ENCODE measurements around the gene TBC1D3C.
"Not testable (repeated sequence)": the region's sequence is repeated elsewhere in the genome, so short reads cannot be mapped to it uniquely, and the experiment has no call there.

The TBC1D3C gene

GRCh38 chr17:38068534-38068933, at the start of gene TBC1D3C:
TBC1D3C (minus strand) TSS chr17:38068634; CDS start chr17:38067066, 1,568 bp downstream.
- DNase-seq = not testable (repeated sequence)

GRCh38 chr17:38099262-38099661, 30.8 kb upstream of the TBC1D3C start:
- DNase-seq = not testable (repeated sequence)

GRCh38 chr17:38094059-38094694, 25.7 kb upstream of the TBC1D3C start:
- not testable (repeated sequence) for DNase-seq

- DNase-seq = not testable (repeated sequence)
These were observed 19.7 kb upstream of the TBC1D3C start for GRCh38 chr17:38088120-38088519.

- not testable (repeated sequence) for DNase-seq
These were observed 18.9 kb upstream of the TBC1D3C start for GRCh38 chr17:38087344-38087743.
